Measurements from ENCODE around the gene TRIP6. TPM values are rescaled to one million over a fixed set of nuclear protein-coding genes. Genes with fewer than 3 reads are reported as not detected.

The TRIP6 gene
- total and polyA plus RNA-seq, 2 donors (not counting 1 experiment from before 2014, with no cell fraction given), result 6.8 to 13.8 TPM

DNA sequence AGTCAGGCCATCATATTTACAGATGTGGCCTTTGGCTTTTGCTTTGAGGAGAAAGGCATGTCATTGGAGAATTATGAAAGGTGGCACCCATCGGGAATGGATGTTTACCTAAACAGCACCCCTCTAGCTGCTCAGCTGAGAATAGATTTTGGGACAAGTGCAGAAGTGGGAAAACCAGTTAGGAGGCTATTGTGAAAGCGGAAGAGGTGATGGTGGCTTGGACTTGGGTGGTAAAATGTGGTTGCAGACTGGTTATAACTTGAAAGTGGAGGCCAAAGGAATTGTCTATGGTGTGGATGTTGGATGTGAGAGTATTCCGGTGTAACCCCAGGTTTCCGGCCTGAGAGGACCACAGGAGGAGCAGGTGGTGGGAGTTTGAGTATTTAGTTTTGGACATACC lies 19.8 kb upstream of the TRIP6 start:
- ChIA-PET POLR2A (no interaction called here), CTCF (interaction anchor here (0.6 kb wide), 1 partner anchor 156 kb away, joined by 3 read pairs; no protein-coding TSS in a partner anchor)
- H3K9ac ChIP-seq (ENCODE audit: low read length), result no peak overlapping the region
- Mint-ChIP-seq H3K9me3 (ENCODE audit: insufficient read depth) (no peaks in the 10 kb centered on the region), H3K27ac (no peak overlapping the region), H3K4me1 (peaks cover 8% of the 10 kb centered on the region), H3K4me3 (no peak overlapping the region), H3K27me3 (no peaks in the 10 kb centered on the region)
- intact Hi-C loops (cut with micrococcal nuclease), result no loop called here
- DNase-seq (no peak), ATAC-seq (ENCODE audit: low read depth) (no peak)
- H3K36me3 ChIP-seq (replicated peaks in 1 of 2; ENCODE audit: control extremely low read depth in 1 of 2, control insufficient read depth in 1 of 2, extremely low read depth in 1 of 2, insufficient read depth in 2 of 2, low read length in 1 of 2), result no peaks in the 10 kb centered on the region
- peaks cover 4 to 7% of the 10 kb centered on the region in 2 donors for H3K4me1 ChIP-seq (ENCODE audit: control insufficient read depth in 2 of 2, insufficient read depth in 2 of 2, low read length in 2 of 2)
- WGBS (ENCODE audit: insufficient coverage), result 100% methylated on average over 2 of the region's 4 CpGs
- H4K20me1 ChIP-seq (ENCODE audit: control insufficient read depth, insufficient read depth, low read length, poor library complexity, severe bottlenecking), result no peaks in the 10 kb centered on the region
- H3K27ac ChIP-seq (ENCODE audit: low read length in 2 of 2), result no peak overlapping the region
- H3K4me3 ChIP-seq (ENCODE audit: control extremely low read depth in 1 of 5, extremely low read depth in 1 of 5, insufficient read depth in 1 of 5, low read depth in 2 of 5, low read length in 4 of 5), result no peak overlapping the region
- no peaks in the 10 kb centered on the region for H3K9me3 ChIP-seq (ENCODE audit: control extremely low read depth in 1 of 3, control insufficient read depth in 2 of 3, insufficient read depth in 1 of 3, low read length in 2 of 3)
- H2AFZ ChIP-seq (ENCODE audit: insufficient read depth, low read depth, low read length, poor library complexity, severe bottlenecking), result no peak overlapping the region
- no peak for TF ChIP-seq EZH2 (IDR thresholded peaks at IDR 0.05; ENCODE audit: borderline replicate concordance, insufficient read depth, low read depth, low read length, poor library complexity, severe bottlenecking)
- TF ChIP-seq, protein P1, sequence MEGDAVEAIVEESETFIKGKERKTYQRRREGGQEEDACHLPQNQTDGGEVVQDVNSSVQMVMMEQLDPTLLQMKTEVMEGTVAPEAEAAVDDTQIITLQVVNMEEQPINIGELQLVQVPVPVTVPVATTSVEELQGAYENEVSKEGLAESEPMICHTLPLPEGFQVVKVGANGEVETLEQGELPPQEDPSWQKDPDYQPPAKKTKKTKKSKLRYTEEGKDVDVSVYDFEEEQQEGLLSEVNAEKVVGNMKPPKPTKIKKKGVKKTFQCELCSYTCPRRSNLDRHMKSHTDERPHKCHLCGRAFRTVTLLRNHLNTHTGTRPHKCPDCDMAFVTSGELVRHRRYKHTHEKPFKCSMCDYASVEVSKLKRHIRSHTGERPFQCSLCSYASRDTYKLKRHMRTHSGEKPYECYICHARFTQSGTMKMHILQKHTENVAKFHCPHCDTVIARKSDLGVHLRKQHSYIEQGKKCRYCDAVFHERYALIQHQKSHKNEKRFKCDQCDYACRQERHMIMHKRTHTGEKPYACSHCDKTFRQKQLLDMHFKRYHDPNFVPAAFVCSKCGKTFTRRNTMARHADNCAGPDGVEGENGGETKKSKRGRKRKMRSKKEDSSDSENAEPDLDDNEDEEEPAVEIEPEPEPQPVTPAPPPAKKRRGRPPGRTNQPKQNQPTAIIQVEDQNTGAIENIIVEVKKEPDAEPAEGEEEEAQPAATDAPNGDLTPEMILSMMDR (IDR thresholded peaks at IDR 0.05), result no peak
- H3K79me2 ChIP-seq (ENCODE audit: control insufficient read depth, insufficient read depth, low read length), result peaks cover 15% of the 10 kb centered on the region
- no peak overlapping the region for H3K4me2 ChIP-seq (replicated peaks; ENCODE audit: low read depth, low read length, poor library complexity, severe bottlenecking)
- H3K27me3 ChIP-seq (replicated peaks in 1 of 4; ENCODE audit: control extremely low read depth in 1 of 4, control insufficient read depth in 3 of 4, insufficient read depth in 4 of 4, low read length in 3 of 4), result no peaks in the 10 kb centered on the region

DNA sequence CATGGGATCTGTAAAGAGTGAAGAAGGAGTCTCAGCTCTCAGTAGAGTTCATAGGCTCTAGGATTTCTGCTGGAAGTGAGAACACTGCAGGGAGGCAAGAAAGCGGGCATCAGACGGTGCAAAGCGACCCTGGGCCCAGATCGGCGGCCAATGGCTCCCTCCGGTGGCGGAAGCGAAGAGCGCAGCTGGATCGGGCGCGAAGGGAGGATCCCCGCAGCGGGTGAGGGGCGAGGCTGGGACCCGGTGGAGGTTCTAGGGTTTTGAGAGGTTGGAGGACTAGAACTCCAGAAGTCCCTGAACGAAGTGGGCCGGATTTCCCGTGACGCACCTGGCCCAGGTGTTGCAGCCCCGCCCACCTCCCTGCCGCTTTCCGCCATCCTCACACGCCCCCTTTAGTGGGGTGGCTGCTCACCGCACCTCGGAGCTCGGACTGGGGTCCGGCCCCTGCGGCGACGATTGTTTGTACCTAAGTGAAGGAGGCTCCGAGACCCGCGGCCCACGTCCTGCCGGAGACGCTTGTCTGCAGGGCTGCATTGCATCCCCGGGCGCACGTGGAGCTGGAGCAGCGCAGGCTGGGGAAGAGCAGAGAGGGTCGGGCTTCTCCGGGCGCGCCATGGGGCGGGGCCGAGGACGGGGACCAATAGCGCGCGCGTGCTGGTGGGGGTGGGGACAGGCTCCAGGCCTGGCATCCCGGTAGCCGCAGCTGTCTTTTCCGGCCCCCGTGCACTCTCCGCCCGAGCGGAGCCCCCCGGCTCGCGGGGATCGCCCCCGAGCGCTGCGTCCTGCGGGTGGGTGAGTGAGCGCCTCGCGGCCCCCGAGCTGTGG lies 14.9 kb upstream of the TRIP6 start, which contains the start of gene SLC12A9:
TSS of gene SLC12A9 (plus strand) at position 666 of the 825 bp plus-strand sequence. CDS start 1,485 bp downstream, outside the sequence.
- Mint-ChIP-seq H3K27me3 (no peaks in the 10 kb centered on the region), H3K27ac (peak within 1 kb of the TSS; percentile 93), H3K4me1 (peaks cover 24% of the 10 kb centered on the region), H3K4me3 (peak within 1 kb of the TSS; percentile 95), H3K9me3 (ENCODE audit: insufficient read depth) (no peaks in the 10 kb centered on the region)
- CTCF ChIA-PET, result interaction anchor here (0.6 to 6.7 kb wide), 41 partner anchors 10 to 439 kb away, joined by 3 to 111 read pairs (median 4); partner anchors contain the start of genes FBXO24, MOSPD3, POP7 and SRRT
- ATAC-seq (ENCODE audit: low read depth), result peak; percentile 90
- H2AFZ ChIP-seq (ENCODE audit: insufficient read depth, low read depth, low read length, poor library complexity, severe bottlenecking), result peak within 1 kb of the TSS; percentile 81
- H3K27me3 ChIP-seq (replicated peaks in 1 of 4; ENCODE audit: control extremely low read depth in 1 of 4, control insufficient read depth in 3 of 4, insufficient read depth in 4 of 4, low read length in 3 of 4), result no peaks in the 10 kb centered on the region
- H3K9me3 ChIP-seq (ENCODE audit: control extremely low read depth in 1 of 3, control insufficient read depth in 2 of 3, insufficient read depth in 1 of 3, low read length in 2 of 3), result no peaks in the 10 kb centered on the region
- H3K36me3 ChIP-seq (replicated peaks in 1 of 2; ENCODE audit: control extremely low read depth in 1 of 2, control insufficient read depth in 1 of 2, extremely low read depth in 1 of 2, insufficient read depth in 2 of 2, low read length in 1 of 2), result peaks cover 0 to 12% of the 10 kb centered on the region in 2 experiments
- peak within 1 kb of the TSS; percentile 55 to 87 (median 71) for H3K4me3 ChIP-seq (ENCODE audit: control extremely low read depth in 1 of 5, extremely low read depth in 1 of 5, insufficient read depth in 1 of 5, low read depth in 2 of 5, low read length in 4 of 5)
- H4K20me1 ChIP-seq (ENCODE audit: control insufficient read depth, insufficient read depth, low read length, poor library complexity, severe bottlenecking), result peaks cover 33% of the 10 kb centered on the region
- peak within 1 kb of the TSS; percentile 47 to 65 for H3K27ac ChIP-seq (ENCODE audit: low read length in 2 of 2)
- POLR2A ChIA-PET, result interaction anchor here (0.5 to 1.8 kb wide), 12 partner anchors 13 to 423 kb away, joined by 3 to 13 read pairs (median 5); partner anchors contain the start of genes FBXO24, LRCH4, MEPCE and POP7
- H3K9ac ChIP-seq (ENCODE audit: low read length), result peak within 1 kb of the TSS; percentile 68
- intact Hi-C loops (cut with micrococcal nuclease), result loop anchor here (1.0 to 5.0 kb wide), 13 partner anchors 15 to 416 kb away; partner anchors contain the start of genes AGFG2, FBXO24, GIGYF1 and GNB2
- H3K79me2 ChIP-seq (ENCODE audit: control insufficient read depth, insufficient read depth, low read length), result peaks cover 55% of the 10 kb centered on the region
- H3K4me1 ChIP-seq (ENCODE audit: control insufficient read depth in 2 of 2, insufficient read depth in 2 of 2, low read length in 2 of 2), result peaks cover 11 to 23% of the 10 kb centered on the region in 2 donors
- DNase-seq, result peak; percentile 91
- no peak for TF ChIP-seq EZH2 (IDR thresholded peaks at IDR 0.05; ENCODE audit: borderline replicate concordance, insufficient read depth, low read depth, low read length, poor library complexity, severe bottlenecking)
- TF ChIP-seq, protein P1 (IDR thresholded peaks at IDR 0.05), result peak; percentile 96
- H3K4me2 ChIP-seq (replicated peaks; ENCODE audit: low read depth, low read length, poor library complexity, severe bottlenecking), result peak within 1 kb of the TSS; percentile 86
- under 1% methylated on average over 63 of the region's 71 CpGs for WGBS (ENCODE audit: insufficient coverage)

Data from B cell (primary cell).